GM12865 (cell line): ENCODE results near the gene RICTOR.

ENCODE experiments used
- DNase-seq: peaks from one replicate; pipeline ENCODE4 v3.0.0; 2010; ENCODE audit warnings: low read depth
- H3K4me3 ChIP-seq: 2 replicates; pipeline ENCODE4 v1.5.1; 2011; ENCODE audit warnings: mild to moderate bottlenecking, low read depth, low read length, control low read depth
- CTCF ChIP-seq: IDR thresholded peaks from 2 replicates; pipeline ENCODE4 v1.5.1; 2011; ENCODE audit warnings: low read length, control low read depth, low read depth, inconsistent platforms; ENCODE audit not compliant: insufficient read depth; ENCODE audit errors: missing control alignments

The RICTOR gene

GRCh38 chr5:39109606-39110005 is 35.4 kb upstream of the RICTOR start:
- TF ChIP-seq CTCF: no peak
- no peak for DNase-seq
- no peak overlapping the region for H3K4me3 ChIP-seq

- no peak for DNase-seq
- no peak overlapping the region for H3K4me3 ChIP-seq
- no peak for TF ChIP-seq CTCF
These were observed 34.8 kb upstream of the RICTOR start for GRCh38 chr5:39108987-39109386.

GRCh38 chr5:39107350-39107749 is 33.2 kb upstream of the RICTOR start:
- TF ChIP-seq CTCF: no peak
- no peak overlapping the region for H3K4me3 ChIP-seq
- no peak for DNase-seq

GRCh38 chr5:39106322-39106721 is 32.1 kb upstream of the RICTOR start:
- no peak for TF ChIP-seq CTCF
- no peak overlapping the region for H3K4me3 ChIP-seq
- DNase-seq: no peak

GRCh38 chr5:39104221-39104620 is 30.0 kb upstream of the RICTOR start:
- no peak for TF ChIP-seq CTCF
- DNase-seq: no peak
- H3K4me3 ChIP-seq: no peak overlapping the region

- no peak overlapping the region for H3K4me3 ChIP-seq
- TF ChIP-seq CTCF: no peak
- no peak for DNase-seq
These were observed 28.5 kb upstream of the RICTOR start for GRCh38 chr5:39102684-39103155.

GRCh38 chr5:39100851-39101396 is 26.7 kb upstream of the RICTOR start:
- TF ChIP-seq CTCF: no peak
- H3K4me3 ChIP-seq: no peak overlapping the region
- no peak for DNase-seq
